ENCODE results near the gene SLC25A6.
"Not testable (repeated sequence)": the region's sequence is repeated elsewhere in the genome, so short reads cannot be mapped to it uniquely, and the experiment has no call there.

Gene SLC25A6

DNA sequence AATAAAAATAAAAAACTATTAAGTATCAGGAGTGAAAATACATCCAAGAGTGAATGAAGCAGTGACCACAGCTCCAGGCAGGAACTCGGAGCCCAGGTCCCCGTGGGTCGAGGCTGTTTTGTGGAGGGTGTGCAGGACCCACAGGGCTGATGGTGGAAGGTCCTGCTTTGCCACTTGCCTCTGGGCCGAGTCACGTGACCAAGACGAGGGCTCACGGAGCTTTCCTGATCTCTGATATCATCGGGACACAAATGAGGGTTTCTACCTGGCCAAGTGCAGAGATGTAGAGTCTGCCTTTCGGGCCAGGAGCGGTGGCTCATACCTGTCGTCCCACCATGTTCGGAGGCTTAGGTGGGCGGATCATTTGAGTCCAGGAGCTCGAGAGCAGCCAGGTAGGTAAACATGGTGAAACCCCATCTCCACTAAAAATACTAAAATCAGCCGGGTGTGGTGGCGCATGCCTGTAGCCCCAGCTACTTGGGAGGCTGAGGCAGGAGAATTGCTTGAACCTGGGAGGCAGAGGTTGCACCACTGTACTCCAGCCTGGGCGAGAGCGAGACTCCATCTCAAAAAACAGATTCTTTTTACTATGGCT is 7.2 kb downstream of the SLC25A6 start:
- peak; percentile 11 for DNase-seq (ENCODE audit: extremely low spot score)
- POLR2A ChIA-PET = no interaction called here
- TF ChIP-seq, protein P1, sequence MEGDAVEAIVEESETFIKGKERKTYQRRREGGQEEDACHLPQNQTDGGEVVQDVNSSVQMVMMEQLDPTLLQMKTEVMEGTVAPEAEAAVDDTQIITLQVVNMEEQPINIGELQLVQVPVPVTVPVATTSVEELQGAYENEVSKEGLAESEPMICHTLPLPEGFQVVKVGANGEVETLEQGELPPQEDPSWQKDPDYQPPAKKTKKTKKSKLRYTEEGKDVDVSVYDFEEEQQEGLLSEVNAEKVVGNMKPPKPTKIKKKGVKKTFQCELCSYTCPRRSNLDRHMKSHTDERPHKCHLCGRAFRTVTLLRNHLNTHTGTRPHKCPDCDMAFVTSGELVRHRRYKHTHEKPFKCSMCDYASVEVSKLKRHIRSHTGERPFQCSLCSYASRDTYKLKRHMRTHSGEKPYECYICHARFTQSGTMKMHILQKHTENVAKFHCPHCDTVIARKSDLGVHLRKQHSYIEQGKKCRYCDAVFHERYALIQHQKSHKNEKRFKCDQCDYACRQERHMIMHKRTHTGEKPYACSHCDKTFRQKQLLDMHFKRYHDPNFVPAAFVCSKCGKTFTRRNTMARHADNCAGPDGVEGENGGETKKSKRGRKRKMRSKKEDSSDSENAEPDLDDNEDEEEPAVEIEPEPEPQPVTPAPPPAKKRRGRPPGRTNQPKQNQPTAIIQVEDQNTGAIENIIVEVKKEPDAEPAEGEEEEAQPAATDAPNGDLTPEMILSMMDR (IDR thresholded peaks at IDR 0.05; ENCODE audit: control extremely low read depth, extremely low read depth, low read depth, missing control alignments) = no peak
- CTCF ChIA-PET = no interaction called here

DNA sequence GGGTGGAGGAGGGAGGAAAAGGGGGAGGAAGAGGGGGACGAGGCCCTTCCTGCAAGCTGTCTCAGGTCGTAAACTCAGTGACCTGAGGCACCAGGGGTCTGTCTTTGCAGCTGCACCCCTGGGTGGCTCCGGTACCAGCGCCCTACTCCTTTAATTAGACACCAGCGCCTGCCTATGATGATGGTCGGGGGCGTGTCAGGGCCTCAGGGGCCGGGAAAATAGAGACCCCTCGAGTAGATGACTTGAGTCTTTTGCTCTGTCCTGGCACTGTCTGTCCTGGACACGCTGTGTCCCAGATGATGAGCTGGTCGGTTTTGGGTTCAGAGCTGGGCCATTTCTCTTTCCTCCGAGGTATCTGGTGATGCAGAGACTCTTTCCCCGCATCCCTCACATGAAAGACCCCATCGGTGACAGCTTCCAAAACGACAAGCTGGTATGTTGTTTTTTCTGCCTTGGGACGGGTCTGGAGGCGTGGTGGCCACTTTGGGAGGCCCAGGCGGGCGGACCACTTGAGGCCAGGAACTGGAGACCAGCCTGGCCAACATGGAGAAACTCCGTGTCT is 11.2 kb downstream of the SLC25A6 start:
- TF ChIP-seq, protein P1 (IDR thresholded peaks at IDR 0.05; ENCODE audit: control extremely low read depth, extremely low read depth, low read depth, missing control alignments) = no peak
- CTCF ChIA-PET = no interaction called here
- DNase-seq (ENCODE audit: extremely low spot score) = peak; percentile 21
- POLR2A ChIA-PET = no interaction called here

DNA sequence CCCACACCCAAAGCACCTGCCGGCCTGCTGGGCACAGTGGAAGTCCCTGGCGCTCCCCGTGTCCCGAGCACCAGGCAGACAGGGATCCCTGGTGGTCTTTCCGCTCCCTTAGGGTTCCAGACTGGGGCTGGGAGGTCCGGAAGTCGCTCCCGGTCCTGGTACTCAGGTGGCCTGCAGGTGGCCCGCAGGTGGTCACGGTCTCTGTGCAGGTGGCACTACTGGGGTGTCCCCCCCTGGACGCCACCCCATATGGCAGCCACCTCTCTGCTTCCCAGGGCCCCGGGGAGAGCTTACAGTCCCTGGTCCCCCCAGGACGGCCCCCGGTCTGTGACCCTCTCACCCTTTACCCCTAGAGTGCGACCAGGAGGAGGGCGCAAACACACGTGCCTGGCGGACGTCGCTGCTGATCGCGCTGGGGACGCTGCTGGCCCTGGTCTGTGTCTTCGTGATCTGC is 13.6 kb downstream of the SLC25A6 start:
- CTCF ChIA-PET = no interaction called here
- DNase-seq (ENCODE audit: extremely low spot score) = peak; percentile 10
- POLR2A ChIA-PET = no interaction called here
- TF ChIP-seq, protein P1 (IDR thresholded peaks at IDR 0.05; ENCODE audit: control extremely low read depth, extremely low read depth, low read depth, missing control alignments) = no peak

DNA sequence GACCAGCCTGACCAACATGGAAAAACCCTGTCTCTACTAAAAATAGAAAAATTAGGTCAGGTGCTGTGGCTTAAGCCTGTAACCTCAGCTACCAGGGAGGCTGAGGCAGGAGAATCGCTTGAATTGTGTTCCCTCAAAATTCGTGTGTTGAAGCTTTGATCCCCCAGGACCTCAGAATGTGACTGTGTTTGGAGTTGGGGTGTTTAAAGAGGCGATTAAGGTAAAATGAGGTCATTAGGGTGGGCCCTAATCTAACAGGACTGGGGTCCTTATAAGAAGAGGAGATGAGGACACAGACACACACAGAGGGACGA is 23.6 kb downstream of the SLC25A6 start:
- DNase-seq (ENCODE audit: extremely low spot score) = no peak
- ChIA-PET POLR2A (no interaction called here), CTCF (no interaction called here)
- TF ChIP-seq, protein P1 (IDR thresholded peaks at IDR 0.05; ENCODE audit: control extremely low read depth, extremely low read depth, low read depth, missing control alignments) = no peak

DNA sequence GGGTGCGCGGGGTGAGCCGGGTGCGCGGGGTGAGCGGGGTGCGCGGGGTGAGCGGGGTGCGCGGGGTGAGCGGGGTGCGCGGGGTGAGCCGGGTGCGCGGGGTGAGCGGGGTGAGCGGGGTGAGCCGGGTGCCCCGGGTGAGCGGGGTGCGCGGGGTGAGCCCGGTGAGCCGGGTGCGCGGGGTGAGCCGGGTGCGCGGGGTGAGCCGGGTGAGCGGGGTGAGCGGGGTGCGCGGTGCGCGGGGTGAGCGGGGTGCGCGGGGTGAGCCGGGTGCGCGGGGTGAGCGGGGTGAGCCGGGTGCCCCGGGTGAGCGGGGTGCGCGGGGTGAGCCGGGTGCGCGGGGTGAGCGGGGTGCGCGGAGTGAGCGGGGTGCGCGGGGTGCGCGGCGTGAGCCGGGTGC is 25.6 kb downstream of the SLC25A6 start:
- POLR2A ChIA-PET; DNase-seq (ENCODE audit: extremely low spot score); CTCF ChIA-PET: not testable (repeated sequence)

DNA sequence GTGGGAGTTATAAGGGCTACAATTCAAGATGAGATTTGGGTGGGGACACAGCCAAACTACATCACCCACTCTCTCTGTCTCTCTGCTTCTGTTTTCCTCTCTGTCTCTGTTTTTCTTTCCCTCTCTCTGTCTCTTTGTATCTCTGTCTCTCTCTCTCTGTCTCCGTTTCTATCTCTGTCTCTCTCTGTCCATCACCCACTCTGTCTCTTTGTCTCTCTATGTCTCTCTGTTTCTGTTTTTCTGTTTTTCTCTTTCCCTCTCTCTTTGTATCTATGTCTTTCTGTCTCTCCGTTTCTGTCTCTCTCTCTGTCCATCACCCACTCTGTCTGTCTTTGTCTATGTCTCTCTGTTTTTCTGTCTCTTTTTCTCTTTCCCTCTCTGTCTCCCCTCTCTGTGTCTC is 30.0 kb downstream of the SLC25A6 start:
- ChIA-PET POLR2A (no interaction called here), CTCF (no interaction called here)
- DNase-seq (ENCODE audit: extremely low spot score) = no peak
- TF ChIP-seq, protein P1 (IDR thresholded peaks at IDR 0.05; ENCODE audit: control extremely low read depth, extremely low read depth, low read depth, missing control alignments) = no peak

DNA sequence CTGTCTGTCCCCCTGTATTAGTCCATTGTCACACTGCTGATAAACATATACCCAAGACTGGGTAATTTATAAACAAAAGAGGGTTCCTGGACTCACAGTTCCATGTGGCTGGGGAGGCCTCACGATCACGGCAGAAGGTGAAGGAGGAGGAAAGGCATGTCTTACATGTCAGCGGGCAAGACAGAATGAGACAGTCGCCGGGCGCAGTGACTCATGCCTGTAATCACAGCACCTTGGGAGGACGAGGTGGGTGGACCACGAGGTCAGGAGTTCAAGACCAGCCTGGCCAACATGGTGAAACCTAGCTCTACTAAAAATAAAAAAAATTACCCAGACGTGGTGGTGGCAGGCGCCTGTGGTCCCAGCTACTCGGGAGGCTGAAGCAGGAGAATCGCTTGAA is 30.6 kb downstream of the SLC25A6 start:
- no peak for DNase-seq (ENCODE audit: extremely low spot score)
- ChIA-PET POLR2A (no interaction called here), CTCF (no interaction called here)
- TF ChIP-seq, protein P1 (IDR thresholded peaks at IDR 0.05; ENCODE audit: control extremely low read depth, extremely low read depth, low read depth, missing control alignments) = no peak
